ENCODE measurements around the gene PAMR1. TPM values are rescaled to one million over a fixed set of nuclear protein-coding genes. Genes with fewer than 3 reads are reported as not detected.
A peak's percentile ranks its signal among the peaks of the same experiment; 100 is the strongest.

The PAMR1 gene
- total RNA-seq, 1 donor from 2014 or later: 4.6 TPM

DNA sequence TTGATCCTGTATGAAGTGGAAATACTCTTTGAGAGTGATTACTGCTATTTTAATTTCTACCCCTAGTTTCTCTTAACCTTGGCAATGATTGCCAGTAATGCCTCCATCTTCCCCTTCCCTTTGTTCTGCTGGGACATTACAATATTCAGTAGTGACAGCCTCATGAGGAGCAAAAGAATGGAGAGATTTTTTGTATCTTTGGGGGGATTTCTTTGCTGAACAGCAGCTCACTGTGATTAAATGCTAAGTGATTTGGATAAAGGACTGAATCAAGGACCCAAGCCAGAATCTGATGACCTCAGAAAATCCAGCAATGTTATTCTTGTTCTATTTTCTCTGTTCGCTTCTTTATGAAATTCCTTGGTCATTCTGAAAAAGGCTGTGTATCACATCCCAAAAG lies 99.1 kb downstream of the PAMR1 start:
- Histone ChIP-seq H3K36me3 (no peaks in the 10 kb centered on the region), H3K9me3 (no peaks in the 10 kb centered on the region), H3K4me3 (no peak overlapping the region), H3K27me3 (no peaks in the 10 kb centered on the region), H3K27ac (no peak overlapping the region), H3K4me1 (peaks cover 0 to 16% of the 10 kb centered on the region in 2 donors)
- TF ChIP-seq, protein P1, sequence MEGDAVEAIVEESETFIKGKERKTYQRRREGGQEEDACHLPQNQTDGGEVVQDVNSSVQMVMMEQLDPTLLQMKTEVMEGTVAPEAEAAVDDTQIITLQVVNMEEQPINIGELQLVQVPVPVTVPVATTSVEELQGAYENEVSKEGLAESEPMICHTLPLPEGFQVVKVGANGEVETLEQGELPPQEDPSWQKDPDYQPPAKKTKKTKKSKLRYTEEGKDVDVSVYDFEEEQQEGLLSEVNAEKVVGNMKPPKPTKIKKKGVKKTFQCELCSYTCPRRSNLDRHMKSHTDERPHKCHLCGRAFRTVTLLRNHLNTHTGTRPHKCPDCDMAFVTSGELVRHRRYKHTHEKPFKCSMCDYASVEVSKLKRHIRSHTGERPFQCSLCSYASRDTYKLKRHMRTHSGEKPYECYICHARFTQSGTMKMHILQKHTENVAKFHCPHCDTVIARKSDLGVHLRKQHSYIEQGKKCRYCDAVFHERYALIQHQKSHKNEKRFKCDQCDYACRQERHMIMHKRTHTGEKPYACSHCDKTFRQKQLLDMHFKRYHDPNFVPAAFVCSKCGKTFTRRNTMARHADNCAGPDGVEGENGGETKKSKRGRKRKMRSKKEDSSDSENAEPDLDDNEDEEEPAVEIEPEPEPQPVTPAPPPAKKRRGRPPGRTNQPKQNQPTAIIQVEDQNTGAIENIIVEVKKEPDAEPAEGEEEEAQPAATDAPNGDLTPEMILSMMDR (IDR thresholded peaks at IDR 0.05): no peak
- intact Hi-C loops (cut with DNase I): no loop called here
- no peak for DNase-seq (ENCODE audit: low spot score in 2 of 2)

DNA sequence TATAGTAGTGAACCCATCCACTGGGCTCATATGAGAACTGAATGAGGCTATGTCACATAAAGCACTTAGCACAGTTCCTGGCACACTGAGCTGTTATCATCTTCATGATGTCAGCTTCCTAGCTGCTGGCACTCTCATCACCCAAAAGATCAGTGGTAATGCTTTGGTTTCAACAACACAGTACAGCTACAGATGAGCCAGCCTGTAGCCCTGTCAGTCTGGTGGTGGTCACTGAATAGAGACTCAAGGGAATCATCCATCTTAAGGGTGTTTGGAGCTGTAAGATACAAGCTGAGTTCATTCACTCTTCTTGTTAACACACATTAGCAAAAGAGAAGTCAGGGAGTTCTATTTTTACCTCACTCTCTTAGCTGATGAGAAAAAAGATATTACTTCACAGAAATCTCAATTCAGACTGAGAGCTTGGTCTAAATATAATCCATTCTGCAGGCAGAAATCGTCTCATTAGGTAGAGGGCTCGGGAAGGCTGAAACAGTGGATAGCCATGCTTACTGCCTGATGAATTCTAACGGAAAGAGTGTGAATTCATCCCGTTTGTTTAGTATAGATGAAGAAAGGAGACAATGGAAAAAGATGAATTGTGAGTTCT lies 99.7 kb downstream of the PAMR1 start:
- Histone ChIP-seq H3K9me3 (no peaks in the 10 kb centered on the region), H3K4me3 (no peak overlapping the region), H3K27ac (no peak overlapping the region), H3K27me3 (no peaks in the 10 kb centered on the region), H3K36me3 (no peaks in the 10 kb centered on the region), H3K4me1 (peaks cover 0 to 16% of the 10 kb centered on the region in 2 donors)
- no peak for DNase-seq (ENCODE audit: low spot score in 2 of 2)
- TF ChIP-seq, protein P1 (IDR thresholded peaks at IDR 0.05): no peak
- intact Hi-C loops (cut with DNase I): no loop called here

DNA sequence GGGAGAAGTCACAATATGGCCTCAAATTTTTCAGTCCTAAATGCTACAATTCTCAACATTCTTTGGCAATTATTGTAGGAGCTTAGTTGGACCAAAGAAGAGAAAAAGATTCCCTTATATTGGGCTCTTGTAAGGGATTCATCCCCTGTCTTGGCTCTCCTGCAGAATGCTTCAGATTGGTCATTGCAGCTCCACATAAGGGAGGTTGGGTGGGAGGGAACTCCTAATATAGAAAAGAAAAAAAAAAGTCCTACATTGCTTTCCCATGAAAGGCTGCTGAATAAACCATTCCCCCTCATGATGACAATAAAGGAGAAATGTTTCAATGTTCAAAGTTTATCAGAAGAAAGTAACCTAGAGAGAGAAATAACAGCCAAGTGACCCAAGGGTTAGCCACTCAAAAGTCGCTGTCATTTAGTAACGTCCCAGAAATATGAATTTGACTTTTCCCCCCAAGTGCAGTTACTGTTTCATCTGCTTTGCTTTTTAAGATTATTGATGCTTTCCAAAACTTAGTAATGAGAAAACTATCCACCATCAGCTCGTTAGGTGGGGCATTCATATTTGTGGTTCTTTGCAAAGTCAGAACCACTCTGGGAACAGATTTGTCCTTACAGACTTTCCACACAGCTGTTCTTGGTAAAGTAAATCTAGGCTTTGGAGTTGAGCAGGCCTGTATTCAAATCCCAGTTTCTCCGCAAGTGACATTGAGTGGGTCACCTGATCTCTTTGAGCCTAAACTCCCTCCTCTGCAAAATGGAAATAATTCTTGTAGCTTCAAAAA lies 101.1 kb downstream of the PAMR1 start:
- no peak for DNase-seq (ENCODE audit: low spot score in 2 of 2)
- H3K36me3 ChIP-seq: no peaks in the 10 kb centered on the region
- peaks cover 0 to 26% of the 10 kb centered on the region in 2 donors for H3K4me1 ChIP-seq
- intact Hi-C loops (cut with DNase I): no loop called here
- no peak overlapping the region for H3K27ac ChIP-seq
- no peaks in the 10 kb centered on the region for H3K9me3 ChIP-seq
- TF ChIP-seq, protein P1 (IDR thresholded peaks at IDR 0.05): no peak
- no peak overlapping the region for H3K4me3 ChIP-seq
- no peaks in the 10 kb centered on the region for H3K27me3 ChIP-seq

DNA sequence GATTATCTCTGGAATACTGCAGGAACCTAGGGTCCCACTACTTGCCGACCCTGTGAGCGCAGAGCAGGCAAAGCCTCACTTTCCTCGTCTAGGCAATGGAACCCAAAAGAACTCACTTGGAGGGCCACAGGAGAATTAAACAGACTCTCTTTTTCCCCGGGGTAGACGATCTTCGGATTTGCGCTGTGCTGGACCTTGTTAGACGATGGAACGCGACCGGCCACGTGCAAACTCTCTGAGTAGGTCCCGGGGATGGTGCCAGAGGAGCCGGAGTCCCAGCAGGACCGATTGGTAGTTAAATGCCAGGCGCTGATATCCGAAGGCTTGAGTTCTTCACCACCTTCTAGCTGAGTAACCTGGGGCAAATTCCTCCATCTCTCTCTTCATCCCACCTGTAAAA lies 105.0 kb downstream of the PAMR1 start:
- peaks cover 3 to 22% of the 10 kb centered on the region in 2 donors for H3K4me1 ChIP-seq
- H3K9me3 ChIP-seq: no peaks in the 10 kb centered on the region
- H3K27ac ChIP-seq: no peak overlapping the region
- H3K27me3 ChIP-seq: peaks cover 10% of the 10 kb centered on the region
- TF ChIP-seq, protein P1 (IDR thresholded peaks at IDR 0.05): no peak
- peak overlapping the region; percentile 44 to 66 for H3K4me3 ChIP-seq
- DNase-seq (ENCODE audit: low spot score in 2 of 2): no peak
- no peaks in the 10 kb centered on the region for H3K36me3 ChIP-seq
- intact Hi-C loops (cut with DNase I): no loop called here

DNA sequence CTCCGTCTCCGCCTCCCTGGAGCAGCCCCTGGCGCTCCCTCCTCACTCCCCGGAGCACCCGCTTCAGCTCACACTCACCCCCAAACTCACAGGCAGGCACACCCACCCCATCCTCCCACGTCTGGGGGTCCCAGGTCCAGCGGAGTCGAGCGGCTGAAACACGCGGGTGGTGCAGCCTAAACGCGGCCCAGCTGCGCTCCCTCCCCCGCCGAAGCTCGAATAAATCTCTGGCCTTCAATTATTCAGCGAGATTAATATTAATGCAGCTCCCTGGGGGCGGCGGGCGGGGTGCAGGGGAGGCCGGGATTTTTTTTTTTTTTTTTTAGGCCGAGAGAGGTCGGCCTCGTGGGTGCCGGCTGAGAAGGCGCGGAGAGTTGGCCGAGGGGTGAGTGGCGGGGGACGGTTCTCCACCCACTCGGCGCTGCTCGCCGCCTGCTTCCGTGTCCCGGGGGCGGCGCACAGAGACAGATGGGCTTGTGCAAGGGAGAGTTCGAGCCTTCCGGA lies 105.5 kb downstream of the PAMR1 start:
- Histone ChIP-seq H3K4me1 (peaks cover 3 to 22% of the 10 kb centered on the region in 2 donors), H3K9me3 (no peaks in the 10 kb centered on the region), H3K36me3 (no peaks in the 10 kb centered on the region), H3K27me3 (peaks cover 10% of the 10 kb centered on the region), H3K27ac (no peak overlapping the region), H3K4me3 (peak overlapping the region; percentile 44 to 66)
- intact Hi-C loops (cut with DNase I): no loop called here
- TF ChIP-seq, protein P1 (IDR thresholded peaks at IDR 0.05): no peak
- DNase-seq (ENCODE audit: low spot score in 2 of 2): no peak
